ENCODE data around the gene TK2. TPM values are rescaled to one million over a fixed set of nuclear protein-coding genes. Genes with fewer than 3 reads are reported as not detected.

The TK2 gene
- polyA plus RNA-seq, 1 donor: 14.9 TPM

DNA sequence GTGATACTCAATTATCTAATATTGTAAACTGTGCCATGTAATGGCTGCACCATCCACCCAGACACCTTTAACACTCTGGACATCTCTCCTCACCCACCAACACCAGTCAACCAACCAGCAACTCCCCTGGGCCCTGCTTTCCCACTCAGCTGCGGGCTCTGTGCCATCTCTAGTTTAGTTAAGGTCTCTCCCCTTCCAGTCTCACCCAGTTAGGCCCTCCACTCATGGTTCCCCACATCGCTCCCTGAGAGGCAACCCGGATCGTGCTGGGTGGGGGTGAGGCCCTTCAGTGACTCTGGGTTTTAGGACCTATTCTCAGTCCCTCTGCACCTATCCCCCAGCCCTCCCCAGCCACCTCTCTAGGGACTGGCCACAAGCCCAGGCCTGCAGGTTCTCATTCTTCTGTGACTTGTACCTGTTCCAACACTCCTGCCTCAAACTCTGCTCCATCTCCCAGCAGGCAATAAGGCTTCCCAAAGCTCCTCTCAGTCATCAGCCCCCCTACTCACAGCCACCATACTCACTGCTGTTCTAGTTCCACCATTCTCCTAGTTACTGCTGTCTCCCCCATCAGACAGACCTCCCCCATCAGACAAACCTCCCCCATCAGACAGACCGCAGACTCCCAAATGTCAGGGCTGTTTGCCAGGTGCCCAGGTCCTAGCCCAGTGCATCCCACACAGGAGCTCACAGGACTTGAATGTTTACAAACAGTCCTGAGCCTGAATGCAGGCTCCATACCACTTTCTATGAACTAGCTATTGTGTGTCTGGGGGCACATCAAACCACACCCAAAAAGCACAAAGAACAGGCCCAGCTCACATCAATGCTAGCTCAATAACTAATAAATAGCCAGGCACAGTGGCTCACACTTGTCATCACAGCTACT lies 2.6 kb downstream of the TK2 start:
- no peak for DNase-seq (ENCODE audit: low read depth)

- DNase-seq (ENCODE audit: low read depth): no peak
Observed at GRCh38 chr16:66544016-66544757, 5.7 kb downstream of the TK2 start.

DNA sequence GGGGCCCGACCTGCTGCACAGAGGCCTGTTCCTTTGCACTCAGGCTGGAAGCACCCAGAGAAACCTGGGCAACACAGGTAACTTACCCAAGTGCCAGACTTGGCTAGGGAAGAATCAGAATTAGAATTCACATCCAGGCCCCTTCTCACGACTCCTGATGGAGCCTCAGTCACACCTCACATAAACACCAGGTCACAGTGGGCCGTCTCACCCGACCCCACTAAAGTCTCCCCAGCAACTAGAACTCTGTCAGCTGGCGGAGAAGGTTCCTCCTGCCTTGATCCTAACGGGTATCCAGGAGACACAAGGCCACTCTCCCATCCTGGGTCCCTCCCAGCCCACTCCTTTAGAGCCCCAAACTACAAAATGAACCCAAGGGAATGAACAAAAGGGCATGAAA lies 6.4 kb downstream of the TK2 start:
- no peak for DNase-seq (ENCODE audit: low read depth)

GRCh38 chr16:66542396-66542795 lies 7.5 kb downstream of the TK2 start:
- no peak for DNase-seq (ENCODE audit: low read depth)

- DNase-seq (ENCODE audit: low read depth): no peak
Observed at GRCh38 chr16:66541388-66542355, 8.2 kb downstream of the TK2 start.

DNA sequence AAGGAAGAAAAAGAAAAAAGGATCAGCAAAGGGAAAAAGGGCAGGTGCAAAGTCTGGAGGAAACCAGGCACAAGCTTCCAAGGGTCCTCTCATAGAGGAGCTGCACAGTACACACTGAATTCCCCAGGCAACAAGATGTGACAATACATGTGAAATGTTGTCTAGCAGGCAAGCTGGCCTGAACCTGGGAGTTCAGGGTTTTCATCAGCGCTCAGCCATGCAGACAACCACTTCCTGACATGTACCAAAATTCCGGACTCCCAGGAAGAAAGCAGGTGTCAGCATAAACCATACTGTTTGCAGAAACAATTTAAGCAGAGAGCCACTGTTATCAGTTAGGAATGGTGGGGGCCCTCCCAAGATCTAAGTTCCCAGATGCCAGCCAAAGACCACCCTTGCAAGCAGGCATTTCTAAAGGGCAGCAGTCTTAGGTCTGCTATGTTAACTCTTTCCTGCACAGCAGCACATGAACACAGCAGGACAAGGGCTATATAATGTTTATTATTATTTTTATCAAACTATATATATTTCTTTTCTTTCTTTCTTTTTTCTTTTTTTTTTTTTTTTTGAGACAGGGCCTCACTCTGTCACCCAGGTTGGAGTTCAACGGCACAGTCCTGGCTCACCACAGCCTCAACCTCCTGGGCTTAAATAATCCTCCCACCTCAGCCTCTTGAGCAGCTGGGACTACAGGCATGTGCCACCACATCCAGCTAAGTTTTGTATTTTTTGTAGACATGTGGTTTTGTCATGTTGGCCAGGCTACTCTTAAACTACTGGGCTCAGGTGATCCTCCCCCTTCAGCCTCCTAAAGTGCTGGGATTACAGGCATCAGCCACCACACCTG lies 10.1 kb downstream of the TK2 start:
- DNase-seq (ENCODE audit: low read depth): no peak

DNA sequence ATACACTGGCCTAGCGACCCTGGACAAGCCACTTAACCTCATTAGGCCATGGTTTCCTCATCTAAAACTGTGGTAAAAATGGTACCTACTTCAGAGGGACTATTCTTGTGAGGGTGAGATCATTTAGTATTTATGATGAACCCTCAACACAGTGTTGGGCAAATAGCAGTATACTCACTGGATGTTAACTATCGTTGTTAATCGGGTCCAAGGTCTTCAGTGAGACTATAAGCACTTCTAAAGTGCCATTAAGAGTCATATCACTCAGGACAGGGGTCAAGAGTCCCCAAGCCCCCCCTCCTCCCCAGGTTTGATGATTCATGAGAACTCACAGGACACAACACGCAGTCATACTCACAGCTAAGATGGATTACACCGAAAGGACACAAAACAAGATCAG lies 11.0 kb downstream of the TK2 start:
- no peak for DNase-seq (ENCODE audit: low read depth)

DNA sequence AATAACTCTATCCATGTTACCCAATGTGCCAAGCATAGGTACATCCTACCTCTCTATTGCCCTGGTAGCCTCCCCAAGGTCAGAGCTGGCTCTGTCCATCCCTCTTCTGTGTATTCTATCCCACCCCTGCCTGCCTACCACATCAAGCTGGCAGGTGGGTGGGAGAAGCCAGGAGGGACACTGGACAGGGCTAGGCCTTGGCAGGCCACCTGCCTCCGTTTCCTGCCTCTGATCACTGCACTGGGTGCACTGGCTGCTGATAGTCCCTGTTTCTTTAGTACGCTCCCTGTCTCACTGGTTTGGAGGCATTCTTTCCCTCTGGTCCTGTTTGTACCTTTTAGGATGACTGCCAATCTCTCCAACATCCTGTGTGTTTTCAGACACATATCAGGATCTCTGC lies 12.7 kb downstream of the TK2 start:
- DNase-seq (ENCODE audit: low read depth): no peak

GRCh38 chr16:66536525-66536924 lies 13.4 kb downstream of the TK2 start:
- DNase-seq (ENCODE audit: low read depth): no peak

DNA sequence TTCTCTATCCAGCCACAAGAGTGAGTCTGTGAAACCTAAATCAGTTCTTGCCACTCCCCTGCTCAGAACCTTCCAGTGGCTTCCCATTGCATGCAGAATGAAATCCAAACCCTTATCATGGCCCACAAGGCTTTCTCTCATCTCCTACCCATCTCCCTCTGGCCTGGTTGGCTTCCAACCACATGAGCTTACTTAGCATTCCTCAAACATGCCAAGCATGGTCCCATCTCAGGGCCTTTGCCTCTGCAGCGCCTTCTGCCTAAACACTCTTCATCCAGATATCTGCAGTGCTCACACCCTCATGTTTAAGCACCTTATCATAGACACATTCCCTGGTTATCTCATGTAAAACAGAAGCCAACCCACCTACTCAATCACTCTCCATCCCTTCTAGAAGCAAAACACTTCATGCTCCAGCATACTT lies 15.5 kb downstream of the TK2 start:
- no peak for DNase-seq (ENCODE audit: low read depth)

DNA sequence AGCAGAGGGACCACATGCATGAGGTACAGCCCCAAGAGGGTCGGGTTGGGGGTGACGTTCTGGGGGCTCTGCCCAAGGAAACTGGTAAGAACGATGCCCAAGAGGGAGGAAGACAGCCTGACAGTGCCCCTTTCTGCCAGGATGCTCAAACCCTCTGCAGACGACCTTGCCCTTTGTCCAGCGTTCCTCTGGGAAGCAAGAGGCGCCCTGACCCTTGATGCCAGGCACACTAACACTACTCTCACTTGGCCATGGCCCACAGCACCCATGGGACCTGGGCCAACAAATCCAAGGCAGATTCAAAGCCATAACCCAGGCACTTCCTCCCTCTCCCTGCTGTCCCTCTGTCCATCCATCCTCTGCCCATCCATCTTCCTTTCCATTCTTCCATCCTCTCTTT lies 20.4 kb downstream of the TK2 start:
- DNase-seq (ENCODE audit: low read depth): no peak

DNA sequence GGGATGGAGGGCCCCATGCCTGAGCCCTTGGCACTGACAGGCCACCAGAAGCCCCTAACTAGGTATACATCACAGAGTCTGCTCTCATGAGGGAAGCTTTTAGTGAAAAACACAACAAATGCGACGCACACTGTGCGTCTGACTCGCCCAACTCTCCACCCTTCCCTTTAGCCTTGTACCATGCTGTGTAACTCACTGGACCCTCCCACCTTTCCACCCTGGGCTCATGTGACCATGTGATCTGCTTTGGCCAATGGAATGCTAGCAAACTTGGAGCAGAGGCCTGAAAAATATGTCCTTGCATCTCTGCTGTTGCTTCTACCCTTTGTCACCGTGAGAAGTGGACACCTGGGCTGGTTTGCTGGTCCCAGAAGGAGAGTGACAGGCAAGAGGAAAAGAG lies 21.6 kb downstream of the TK2 start:
- no peak for DNase-seq (ENCODE audit: low read depth)

GRCh38 chr16:66525396-66526180 lies 24.3 kb downstream of the TK2 start:
- DNase-seq (ENCODE audit: low read depth): no peak

GRCh38 chr16:66524601-66525164 lies 25.2 kb downstream of the TK2 start:
- no peak for DNase-seq (ENCODE audit: low read depth)

DNA sequence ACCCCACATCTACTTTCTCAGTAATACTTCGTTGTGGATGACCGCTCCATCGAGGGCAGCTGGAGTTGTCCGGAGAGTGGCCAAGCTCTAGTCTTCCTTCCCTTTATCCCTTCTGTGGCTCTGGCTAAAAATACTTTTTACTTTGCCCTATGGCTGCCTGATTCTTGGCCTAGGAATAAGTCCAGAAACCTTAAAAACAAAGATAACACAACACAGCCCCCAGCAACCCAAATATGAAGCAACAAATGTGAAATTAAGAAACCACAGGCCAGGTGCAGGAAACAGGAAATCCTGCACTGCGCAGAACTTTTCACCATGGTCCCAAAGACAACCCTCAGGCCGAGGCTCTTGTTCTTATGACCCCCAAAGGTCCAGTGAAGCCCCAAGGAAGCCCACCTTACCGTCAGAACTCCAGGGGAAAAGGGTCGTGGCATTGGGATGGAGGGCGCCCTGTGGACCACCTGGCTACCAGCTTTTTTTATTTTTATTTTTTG lies 26.0 kb downstream of the TK2 start:
- DNase-seq (ENCODE audit: low read depth): no peak

DNA sequence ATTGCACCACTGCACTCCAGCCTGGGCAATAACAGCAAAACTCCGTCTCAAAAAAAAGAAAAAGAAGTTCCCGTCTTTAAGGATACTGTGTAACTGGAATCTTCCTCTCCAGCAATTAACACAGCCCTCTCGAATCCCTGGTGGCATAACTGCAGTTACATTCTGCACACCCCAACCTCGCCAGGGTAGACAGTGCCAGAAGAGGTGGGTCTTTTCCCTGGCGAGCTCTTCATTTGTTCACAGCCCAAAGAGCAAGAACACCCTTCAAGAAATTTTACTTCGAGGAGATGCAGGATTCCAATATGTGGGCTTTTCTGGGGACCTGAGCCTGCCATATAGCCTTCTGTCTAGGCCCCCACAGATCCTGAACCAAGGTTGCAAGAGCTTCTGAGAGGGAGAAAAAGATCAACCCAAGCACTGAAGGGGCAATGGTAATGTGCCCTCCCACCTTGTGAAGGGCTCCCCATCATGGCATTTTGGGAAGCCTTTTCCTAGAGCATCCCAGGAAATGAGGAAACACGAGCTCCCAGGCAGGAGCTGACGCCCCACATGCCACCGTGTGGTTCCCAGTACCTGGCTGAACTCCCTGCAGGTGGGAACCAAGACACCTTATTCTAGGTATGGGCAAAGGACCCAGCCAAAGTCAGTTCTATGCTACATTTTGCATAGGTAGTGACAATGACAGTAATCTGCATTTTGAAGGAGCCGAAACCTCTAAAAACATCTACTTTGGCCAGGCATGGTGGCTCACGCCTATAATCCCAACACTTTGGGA lies 26.9 kb downstream of the TK2 start:
- no peak for DNase-seq (ENCODE audit: low read depth)

DNA sequence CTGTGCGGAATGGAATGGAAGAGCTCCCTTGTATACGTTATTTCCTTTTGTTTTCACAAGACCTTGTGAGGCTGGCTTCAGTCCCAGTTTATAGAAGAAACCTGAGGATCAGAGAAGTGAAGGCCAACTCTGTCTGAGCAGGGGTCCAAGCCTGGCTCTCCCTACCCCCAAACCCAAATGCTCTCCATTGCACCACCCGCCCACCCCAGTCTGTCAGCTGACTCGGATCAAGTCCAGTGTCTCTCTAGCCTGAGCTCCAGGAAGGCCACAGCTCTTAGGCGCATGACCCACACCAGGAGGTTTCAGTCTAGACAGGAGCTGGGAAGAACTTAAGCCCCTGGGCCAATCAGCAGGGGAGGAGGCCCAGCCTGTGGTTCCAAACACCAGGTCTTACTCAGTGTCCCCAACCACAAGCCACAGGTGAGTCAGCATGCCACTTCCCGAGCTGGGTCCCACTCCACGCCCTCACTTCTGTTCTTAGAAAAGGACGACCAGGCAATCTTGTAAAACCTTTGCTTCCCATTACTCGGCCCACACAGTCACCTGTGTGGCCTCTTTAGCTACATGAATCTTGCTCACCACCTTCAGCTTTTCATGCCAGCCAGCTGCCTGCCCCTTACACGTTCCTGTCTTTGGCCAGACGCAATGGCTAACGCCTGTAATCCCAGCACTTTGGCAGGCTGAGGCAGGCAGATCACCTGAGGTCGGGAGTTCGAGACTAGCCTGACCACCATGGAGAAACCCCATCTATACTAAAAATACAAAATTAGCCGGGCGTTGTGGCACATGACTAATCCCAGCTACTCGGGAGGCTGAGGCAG lies 27.8 kb downstream of the TK2 start:
- no peak for DNase-seq (ENCODE audit: low read depth)

- DNase-seq (ENCODE audit: low read depth): no peak
Observed at GRCh38 chr16:66521252-66521713, 28.6 kb downstream of the TK2 start.
